MCF 10A (cell line): Measurements from ENCODE around the gene MECP2. TPM values are rescaled to one million over a fixed set of nuclear protein-coding genes. Genes with fewer than 3 reads are reported as not detected.

Experiments
- BruUV-seq: library from RNA; stranded (reverse); fragments of 400-500 nt; replicated peaks from 2 replicates; lab custom pipeline; 2021; lab: Mats Ljungman, UMichigan
- CTCF ChIA-PET: fragments of 300-600 bp; sonication (Branson Sonifier 250); formaldehyde crosslinking; extraction: SDS; loops from one replicate; lab custom pipeline; 2021; ENCODE audit warnings: antibody characterized with exemption, inconsistent platforms; lab: Yijun Ruan, JAX
- POLR2A ChIA-PET: fragments of 300-600, 350-650 bp; sonication (Branson Sonifier 250); formaldehyde crosslinking; extraction: SDS; loops from one replicate; lab custom pipeline; 2020; ENCODE audit warnings: antibody characterized with exemption, inconsistent platforms; lab: Yijun Ruan, JAX
- DNase-seq: peaks from one replicate; pipeline ENCODE4 v3.0.0-alpha.2; 2018; ENCODE audit not compliant: unreplicated experiment
- H3K27ac Mint-ChIP-seq: one replicate; pipeline ENCODE4 v1.8.0; 2022; ENCODE audit warnings: mild to moderate bottlenecking, low read depth, mixed read lengths; ENCODE audit not compliant: unreplicated experiment
- H3K27me3 Mint-ChIP-seq: one replicate; pipeline ENCODE4 v1.8.0; 2022; ENCODE audit warnings: mixed read lengths; ENCODE audit not compliant: insufficient read depth, unreplicated experiment
- H3K36me3 Mint-ChIP-seq: one replicate; pipeline ENCODE4 v1.8.0; 2022; ENCODE audit warnings: mild to moderate bottlenecking, moderate library complexity, mixed read lengths; ENCODE audit not compliant: insufficient read depth, unreplicated experiment
- H3K4me1 Mint-ChIP-seq: one replicate; pipeline ENCODE4 v1.8.0; 2022; ENCODE audit warnings: mixed read lengths; ENCODE audit not compliant: insufficient read depth, unreplicated experiment
- H3K4me3 Mint-ChIP-seq: one replicate; pipeline ENCODE4 v1.8.0; 2022; ENCODE audit warnings: mild to moderate bottlenecking, moderate library complexity, mixed read lengths; ENCODE audit not compliant: unreplicated experiment
- H3K9me3 Mint-ChIP-seq: one replicate; pipeline ENCODE4 v1.8.0; 2022; ENCODE audit warnings: mixed read lengths; ENCODE audit not compliant: unreplicated experiment
- intact Hi-C: fragments of 100-400 bp; cut with micrococcal nuclease; formaldehyde crosslinking; loops from 2 replicates; pipeline ENCODE4 v1.14.1; 2022
- microRNA-seq: library from miRNA; unstranded; fragments of <30 nt; microRNA quantifications from one replicate; pipeline ENCODE4 v1.2.0, GENCODE V29; 2022
- total RNA-seq: library from RNA; stranded (reverse); gene quantifications from 2 replicates; pipeline ENCODE4 v1.2.3, GENCODE V29; 2022
- TF ChIP-seq, protein P1 (sequence below): fragments of 200-600 bp; IDR thresholded peaks from one replicate; pipeline ENCODE4 v1.8.0; 2022; ENCODE audit warnings: antibody characterized with exemption, mild to moderate bottlenecking; ENCODE audit not compliant: unreplicated experiment

MECP2 gene
- total RNA-seq, 1 experiment from 2014 or later: 46.9 TPM

DNA sequence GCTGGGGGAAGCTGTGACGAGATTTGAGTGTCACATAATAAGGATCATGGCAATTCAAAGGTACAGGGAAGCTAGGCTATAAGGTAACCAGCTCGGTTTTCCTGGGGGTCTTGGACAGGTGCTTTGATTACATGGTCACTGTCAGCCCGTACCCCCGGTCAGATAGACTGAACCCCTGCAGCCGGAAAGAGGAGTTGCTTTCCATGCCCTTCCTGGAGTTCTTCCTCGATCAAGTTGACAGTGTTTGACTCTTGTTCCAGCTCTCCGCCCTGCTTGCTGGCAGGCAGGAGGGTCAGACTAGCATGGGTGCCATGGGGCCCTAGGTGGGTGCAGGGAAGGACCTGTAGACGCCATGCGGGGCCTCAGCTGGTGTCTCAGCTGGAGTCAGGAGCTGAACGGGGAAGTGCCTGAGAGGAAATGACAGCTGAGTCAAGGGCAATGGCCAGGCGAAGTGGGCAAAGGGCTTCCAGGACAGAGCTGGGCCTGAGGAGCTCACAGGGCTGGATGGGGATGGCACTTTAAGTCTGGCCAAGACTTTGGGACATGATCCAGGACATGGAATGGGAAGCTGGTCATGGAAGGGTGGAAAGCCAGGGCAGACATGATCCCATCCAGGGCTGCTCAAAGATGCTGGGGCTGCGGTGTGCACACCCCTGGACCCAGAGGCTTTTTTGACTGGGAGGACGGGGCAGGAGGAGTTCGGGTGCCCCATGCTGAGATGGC lies 123.4 kb downstream of the MECP2 start:
- TF ChIP-seq, protein P1, sequence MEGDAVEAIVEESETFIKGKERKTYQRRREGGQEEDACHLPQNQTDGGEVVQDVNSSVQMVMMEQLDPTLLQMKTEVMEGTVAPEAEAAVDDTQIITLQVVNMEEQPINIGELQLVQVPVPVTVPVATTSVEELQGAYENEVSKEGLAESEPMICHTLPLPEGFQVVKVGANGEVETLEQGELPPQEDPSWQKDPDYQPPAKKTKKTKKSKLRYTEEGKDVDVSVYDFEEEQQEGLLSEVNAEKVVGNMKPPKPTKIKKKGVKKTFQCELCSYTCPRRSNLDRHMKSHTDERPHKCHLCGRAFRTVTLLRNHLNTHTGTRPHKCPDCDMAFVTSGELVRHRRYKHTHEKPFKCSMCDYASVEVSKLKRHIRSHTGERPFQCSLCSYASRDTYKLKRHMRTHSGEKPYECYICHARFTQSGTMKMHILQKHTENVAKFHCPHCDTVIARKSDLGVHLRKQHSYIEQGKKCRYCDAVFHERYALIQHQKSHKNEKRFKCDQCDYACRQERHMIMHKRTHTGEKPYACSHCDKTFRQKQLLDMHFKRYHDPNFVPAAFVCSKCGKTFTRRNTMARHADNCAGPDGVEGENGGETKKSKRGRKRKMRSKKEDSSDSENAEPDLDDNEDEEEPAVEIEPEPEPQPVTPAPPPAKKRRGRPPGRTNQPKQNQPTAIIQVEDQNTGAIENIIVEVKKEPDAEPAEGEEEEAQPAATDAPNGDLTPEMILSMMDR: no peak
- Mint-ChIP-seq H3K9me3 (no peaks in the 10 kb centered on the region), H3K4me1 (peaks cover 16% of the 10 kb centered on the region), H3K4me3 (peak overlapping the region; percentile 95), H3K27me3 (no peaks in the 10 kb centered on the region), H3K27ac (no peak overlapping the region), H3K36me3 (peaks cover 4% of the 10 kb centered on the region)
- intact Hi-C loops: no loop called here
- ChIA-PET POLR2A (interaction anchor here (0.7 to 3.8 kb wide), 3 partner anchors 12 to 46 kb away, joined by 3 to 15 read pairs (median 4); partner anchors contain the start of gene IRAK1), CTCF (interaction anchor here (0.9 kb wide), 2 partner anchors 27 to 40 kb away, joined by 3 read pairs; no protein-coding TSS in a partner anchor)
- no TSS peak for BruUV-seq
- no peak for DNase-seq

DNA sequence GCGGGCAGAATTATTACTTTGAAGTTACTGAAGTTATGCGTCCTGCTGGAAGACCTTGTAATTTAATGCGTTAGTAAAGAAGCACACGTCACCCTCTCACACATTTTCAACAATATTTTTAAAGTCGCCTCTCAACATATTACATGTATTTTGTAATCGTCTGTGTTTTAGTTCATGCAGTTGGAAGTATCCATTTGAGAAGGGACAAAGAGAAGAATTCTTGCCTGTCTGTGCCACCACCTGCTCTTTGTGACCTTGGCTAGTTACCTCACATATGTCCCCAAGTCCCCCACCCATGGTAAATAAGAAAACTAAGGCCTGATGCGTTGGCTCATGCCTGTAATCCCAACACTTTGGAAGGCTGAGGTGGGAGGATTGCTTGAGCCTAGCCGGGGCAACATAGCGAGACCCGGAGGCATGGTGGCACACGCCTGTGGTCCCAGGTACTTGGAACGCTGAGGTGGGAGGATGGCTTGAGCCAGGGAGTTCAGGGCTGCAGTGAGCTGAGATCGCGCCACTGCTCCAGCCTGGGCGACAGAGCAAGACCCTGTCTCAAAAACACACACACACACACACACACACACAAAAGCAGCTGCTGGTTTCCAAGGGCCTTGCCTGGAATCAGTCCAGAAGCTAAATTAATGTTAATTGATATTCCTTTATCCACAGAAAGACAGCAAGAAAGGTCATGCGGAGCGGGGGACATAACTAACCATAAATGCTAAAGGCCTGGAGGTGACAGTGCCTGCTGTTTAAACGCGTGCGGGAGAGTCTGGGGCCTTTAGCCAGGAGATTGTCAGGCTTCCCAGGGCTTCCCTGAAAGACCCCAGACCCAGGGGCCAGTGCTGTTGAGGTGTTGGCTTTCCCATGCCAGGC lies 124.2 kb downstream of the MECP2 start:
- ChIA-PET CTCF (interaction anchor here (0.9 kb wide), 1 partner anchor 40 kb away, joined by 3 read pairs; no protein-coding TSS in a partner anchor), POLR2A (interaction anchor here (0.6 to 3.8 kb wide), 5 partner anchors 20 to 47 kb away, joined by 3 to 15 read pairs (median 3); partner anchors contain the start of gene IRAK1)
- no peak for DNase-seq
- intact Hi-C loops: loop anchor here (2.0 kb wide), 1 partner anchor 77 kb away; no protein-coding TSS in a partner anchor
- peak overlapping the region; percentile 100 for H3K27ac Mint-ChIP-seq
- TSS peak; percentile 44 for BruUV-seq
- TF ChIP-seq, protein P1: no peak
- no peaks in the 10 kb centered on the region for H3K27me3 Mint-ChIP-seq
- peaks cover 4% of the 10 kb centered on the region for H3K36me3 Mint-ChIP-seq
- H3K4me1 Mint-ChIP-seq: peaks cover 17% of the 10 kb centered on the region
- H3K4me3 Mint-ChIP-seq: peak overlapping the region; percentile 95
- no peaks in the 10 kb centered on the region for H3K9me3 Mint-ChIP-seq

DNA sequence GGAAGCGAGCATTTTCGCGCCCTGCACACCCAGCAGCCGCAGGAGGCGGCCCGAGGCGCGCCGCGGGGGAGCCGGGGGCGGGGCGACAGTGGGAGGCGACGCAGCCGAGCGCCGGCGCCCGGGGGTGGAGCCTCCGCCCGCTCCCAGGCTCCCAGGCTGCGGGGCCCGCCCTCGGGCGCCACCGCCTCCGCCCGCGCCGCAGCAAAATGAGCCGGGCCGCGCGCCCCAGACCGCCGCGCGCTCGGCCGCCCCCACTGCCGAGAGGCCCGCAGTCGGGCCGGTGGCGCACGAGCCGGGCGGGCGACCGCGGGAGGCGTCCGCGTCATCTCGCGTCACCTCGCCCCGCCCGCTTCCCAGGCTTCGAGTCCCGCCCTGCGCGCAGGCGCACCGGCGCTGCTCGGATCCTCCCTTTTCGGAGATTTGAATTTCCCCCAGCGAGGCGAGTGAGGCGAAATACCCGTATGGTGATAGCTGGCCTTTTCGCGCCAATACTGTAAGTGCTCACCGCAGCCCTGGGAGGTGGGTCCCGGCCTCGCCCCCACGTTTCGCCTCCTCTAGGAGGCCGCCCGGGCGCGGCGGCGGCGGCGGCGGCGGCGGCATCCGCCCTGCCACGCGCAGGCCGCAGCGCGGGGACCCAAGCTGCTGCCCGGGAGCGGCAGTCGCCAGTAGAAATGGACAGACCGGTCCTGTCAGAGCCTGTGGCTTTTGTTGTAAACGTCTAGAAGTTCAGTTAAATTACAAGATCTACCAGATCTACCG lies 125.0 kb downstream of the MECP2 start, which contains the start of gene TMEM187:
TSS of gene TMEM187 (plus strand) at position 387 of the 759 bp plus-strand sequence. CDS start 9,309 bp downstream, outside the sequence.
- ChIA-PET CTCF (no interaction called here), POLR2A (interaction anchor here (0.6 to 3.8 kb wide), 10 partner anchors 21 to 574 kb away, joined by 3 to 15 read pairs (median 4); partner anchors contain the start of genes ARHGAP4, G6PD, IKBKG and IRAK1)
- TF ChIP-seq, protein P1: no peak
- DNase-seq: peak; percentile 93
- peaks cover 25% of the 10 kb centered on the region for H3K4me1 Mint-ChIP-seq
- H3K36me3 Mint-ChIP-seq: peaks cover 4% of the 10 kb centered on the region
- H3K27me3 Mint-ChIP-seq: no peaks in the 10 kb centered on the region
- H3K4me3 Mint-ChIP-seq: peak within 1 kb of the TSS; percentile 95
- BruUV-seq: no TSS peak
- intact Hi-C loops: loop anchor here (2.0 kb wide), 1 partner anchor 78 kb away; no protein-coding TSS in a partner anchor
- H3K27ac Mint-ChIP-seq: peak within 1 kb of the TSS; percentile 100
- H3K9me3 Mint-ChIP-seq: no peaks in the 10 kb centered on the region

Small RNAs within 50 kb of the gene (microRNA-seq; reads per million reads assigned to microRNA genes)
- gene MIR3202-1: not detected
- gene MIR3202-2: not detected
- gene MIR718: not detected

Other genes with a start within 250 kb of the MECP2 start
- 20.7 and 41.0 TPM in 2 replicates for gene L1CAM, start 211.5 kb downstream of the MECP2 start, total RNA-seq
- not detected in 2 replicates for gene AVPR2, start 193.0 kb downstream of the MECP2 start, total RNA-seq
- gene ARHGAP4, start 171.5 kb downstream of the MECP2 start, total RNA-seq: 2.3 and 2.6 TPM in 2 replicates
- 166 and 196 TPM in 2 replicates for gene NAA10, start 162.7 kb downstream of the MECP2 start, total RNA-seq
- gene RENBP, start 153.1 kb downstream of the MECP2 start, total RNA-seq: 0.23 TPM in 1 of 2 replicates, not detected in the other
- gene HCFC1, start 125.9 kb downstream of the MECP2 start, total RNA-seq: 40.3 and 44.5 TPM in 2 replicates
- 9.3 and 10.9 TPM in 2 replicates for gene TMEM187, start 125.0 kb downstream of the MECP2 start, total RNA-seq
- 201 and 237 TPM in 2 replicates for gene IRAK1, start 77.8 kb downstream of the MECP2 start, total RNA-seq
- gene OPN1LW, start 46.5 kb upstream of the MECP2 start, total RNA-seq: not detected in 2 replicates
- not detected in 2 replicates for gene OPN1MW, start 84.9 kb upstream of the MECP2 start, total RNA-seq
- not detected in 2 replicates for gene OPN1MW2, start 122.0 kb upstream of the MECP2 start, total RNA-seq
- gene OPN1MW3, start 159.9 kb upstream of the MECP2 start, total RNA-seq: not detected in 2 replicates
- gene TEX28, start 197.4 kb upstream of the MECP2 start, total RNA-seq: not detected in 2 replicates
- gene TKTL1, start 198.1 kb upstream of the MECP2 start, total RNA-seq: not detected in 2 replicates